NCI-H1436 treated with DMSO at 0.1 percent for 48 hours (cell line): Measurements from ENCODE around the gene HK2.
"Not testable (repeated sequence)": the region's sequence is repeated elsewhere in the genome, so short reads cannot be mapped to it uniquely, and the experiment has no call there.

ENCODE experiments used
- DNase-seq: peaks from one replicate; lab custom pipeline; 2025; lab: John Stamatoyannopoulos, UW

The HK2 gene

GRCh38 chr2:74833418-74834233 is at the start of gene HK2:
TSS of gene HK2 (plus strand) at chr2:74834127. CDS start at chr2:74834581, 454 bp downstream.
- DNase-seq = no peak

- no peak for DNase-seq
Measured at GRCh38 chr2:74789271-74789670, 44.7 kb upstream of the HK2 start.

- no peak for DNase-seq
Measured at GRCh38 chr2:74792282-74792681, 41.6 kb upstream of the HK2 start.

GRCh38 chr2:74794878-74795277 is 39.0 kb upstream of the HK2 start:
- DNase-seq = not testable (repeated sequence)

- DNase-seq = no peak
Measured at GRCh38 chr2:74806355-74806839, 27.5 kb upstream of the HK2 start.

- DNase-seq = no peak
Measured at GRCh38 chr2:74806920-74807319, 27.0 kb upstream of the HK2 start.

- no peak for DNase-seq
Measured at GRCh38 chr2:74812787-74813590, 20.9 kb upstream of the HK2 start.

GRCh38 chr2:74814102-74814501 is 19.8 kb upstream of the HK2 start:
- DNase-seq = no peak

- DNase-seq = no peak
Measured at GRCh38 chr2:74815941-74816340, 18.0 kb upstream of the HK2 start.

- DNase-seq = no peak
Measured at GRCh38 chr2:74816540-74817303, 17.2 kb upstream of the HK2 start.

- no peak for DNase-seq
Measured at GRCh38 chr2:74817304-74817675, 16.6 kb upstream of the HK2 start.

GRCh38 chr2:74819702-74820101 is 14.2 kb upstream of the HK2 start:
- DNase-seq = no peak

- DNase-seq = no peak
Measured at GRCh38 chr2:74821177-74822126, 12.5 kb upstream of the HK2 start.

- DNase-seq = no peak
Measured at GRCh38 chr2:74822771-74823566, 11.0 kb upstream of the HK2 start.

GRCh38 chr2:74824679-74825078 is 9.2 kb upstream of the HK2 start:
- no peak for DNase-seq

GRCh38 chr2:74828543-74828942 is 5.4 kb upstream of the HK2 start:
- DNase-seq = no peak

GRCh38 chr2:74831693-74832530 is 2.0 kb upstream of the HK2 start:
- DNase-seq = no peak

- not testable (repeated sequence) for DNase-seq
Measured at GRCh38 chr2:74834234-74834791, 386 bp downstream of the HK2 start.
